Measurements from ENCODE around the gene PLD4. TPM values are rescaled to one million over a fixed set of nuclear protein-coding genes. Genes with fewer than 3 reads are reported as not detected.
"Not testable (repeated sequence)": the region's sequence is repeated elsewhere in the genome, so short reads cannot be mapped to it uniquely, and the experiment has no call there.

Gene PLD4
- polyA plus RNA-seq, 1 experiment = 0.01 TPM

- no peak overlapping the region for H3K27ac ChIP-seq (ENCODE audit: low read depth, low read length)
- TF ChIP-seq, protein P1, sequence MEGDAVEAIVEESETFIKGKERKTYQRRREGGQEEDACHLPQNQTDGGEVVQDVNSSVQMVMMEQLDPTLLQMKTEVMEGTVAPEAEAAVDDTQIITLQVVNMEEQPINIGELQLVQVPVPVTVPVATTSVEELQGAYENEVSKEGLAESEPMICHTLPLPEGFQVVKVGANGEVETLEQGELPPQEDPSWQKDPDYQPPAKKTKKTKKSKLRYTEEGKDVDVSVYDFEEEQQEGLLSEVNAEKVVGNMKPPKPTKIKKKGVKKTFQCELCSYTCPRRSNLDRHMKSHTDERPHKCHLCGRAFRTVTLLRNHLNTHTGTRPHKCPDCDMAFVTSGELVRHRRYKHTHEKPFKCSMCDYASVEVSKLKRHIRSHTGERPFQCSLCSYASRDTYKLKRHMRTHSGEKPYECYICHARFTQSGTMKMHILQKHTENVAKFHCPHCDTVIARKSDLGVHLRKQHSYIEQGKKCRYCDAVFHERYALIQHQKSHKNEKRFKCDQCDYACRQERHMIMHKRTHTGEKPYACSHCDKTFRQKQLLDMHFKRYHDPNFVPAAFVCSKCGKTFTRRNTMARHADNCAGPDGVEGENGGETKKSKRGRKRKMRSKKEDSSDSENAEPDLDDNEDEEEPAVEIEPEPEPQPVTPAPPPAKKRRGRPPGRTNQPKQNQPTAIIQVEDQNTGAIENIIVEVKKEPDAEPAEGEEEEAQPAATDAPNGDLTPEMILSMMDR (IDR thresholded peaks at IDR 0.05; ENCODE audit: low read depth, low read length) = peak; percentile 37
- peaks cover 15% of the 10 kb centered on the region; the same call in 1 of the 2 replicates for H3K9me3 ChIP-seq (ENCODE audit: control insufficient read depth, insufficient read depth, low read length)
- no peak overlapping the region for H3K4me3 ChIP-seq (ENCODE audit: low read depth, low read length)
- DNase-seq (ENCODE audit: low read depth, low spot score) = no peak
- POLR2A ChIA-PET = interaction anchor here (0.6 kb wide), 1 partner anchor 104 kb away, joined by 7 read pairs; no protein-coding TSS in a partner anchor
- peaks cover 12% of the 10 kb centered on the region for H3K27me3 ChIP-seq (ENCODE audit: control insufficient read depth, insufficient read depth, low read length)
- CTCF ChIA-PET = interaction anchor here (1.1 kb wide), 4 partner anchors 29 to 44 kb away, joined by 3 to 9 read pairs (median 3); no protein-coding TSS in a partner anchor
Observed at GRCh38 chr14:104940526-104941150, 16.0 kb downstream of the PLD4 start.

DNA sequence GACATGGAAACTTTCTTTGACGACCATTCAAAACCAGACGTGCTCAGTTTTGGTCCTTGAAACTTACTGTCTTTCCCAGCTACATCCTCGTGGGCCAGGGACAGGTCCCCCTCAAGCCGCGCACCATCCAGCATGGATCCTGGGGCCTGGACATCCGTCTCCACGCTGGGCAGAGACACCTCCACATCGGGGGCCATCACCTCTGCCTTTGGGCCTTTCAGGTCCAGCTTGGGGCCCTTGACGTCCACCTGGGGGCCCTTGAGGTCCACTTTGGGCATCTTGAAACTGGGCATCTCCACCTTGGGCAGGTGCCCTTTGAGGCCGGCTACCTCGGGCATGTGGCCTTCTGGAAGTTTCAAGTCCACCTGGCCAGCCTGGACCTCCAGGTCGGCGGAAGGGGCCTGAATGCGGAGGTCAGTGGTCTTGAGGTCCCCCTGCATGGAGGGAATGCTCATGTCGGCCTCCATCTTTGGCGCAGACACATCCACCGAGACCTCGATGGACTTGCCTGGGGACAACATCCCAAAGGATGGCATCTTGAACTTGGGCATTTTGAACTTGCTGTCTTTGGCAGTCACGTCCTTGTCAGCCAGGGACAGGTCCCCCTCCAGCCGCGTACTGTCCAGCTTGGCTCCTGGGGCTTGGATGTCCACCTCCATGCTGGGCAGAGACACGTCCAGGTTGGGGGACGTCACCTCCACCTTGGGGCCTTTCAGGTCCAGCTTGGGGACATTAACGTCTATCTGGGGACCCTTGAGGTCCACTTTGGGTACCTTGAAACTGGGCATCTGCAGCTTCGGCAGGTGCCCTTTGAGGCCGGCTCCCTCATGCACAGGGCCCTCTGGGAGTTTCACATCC, 17.1 kb downstream of the PLD4 start:
- DNase-seq (ENCODE audit: low read depth, low spot score) = no peak
- Histone ChIP-seq H3K4me3 (ENCODE audit: low read depth, low read length) (no peak overlapping the region), H3K27ac (ENCODE audit: low read depth, low read length) (no peak overlapping the region), H3K27me3 (ENCODE audit: control insufficient read depth, insufficient read depth, low read length) (peaks cover 5% of the 10 kb centered on the region), H3K9me3 (ENCODE audit: control insufficient read depth, insufficient read depth, low read length) (peaks cover 15% of the 10 kb centered on the region; the same call in 1 of the 2 replicates)
- TF ChIP-seq, protein P1 (IDR thresholded peaks at IDR 0.05; ENCODE audit: low read depth, low read length) = no peak
- ChIA-PET POLR2A (no interaction called here), CTCF (interaction anchor here (1.1 kb wide), 4 partner anchors 28 to 45 kb away, joined by 3 to 9 read pairs (median 3); no protein-coding TSS in a partner anchor)

GRCh38 chr14:104942586-104942985, 17.9 kb downstream of the PLD4 start:
- H3K27me3 ChIP-seq (ENCODE audit: control insufficient read depth, insufficient read depth, low read length) = peaks cover 5% of the 10 kb centered on the region
- no peak overlapping the region for H3K4me3 ChIP-seq (ENCODE audit: low read depth, low read length)
- ChIA-PET CTCF (no interaction called here), POLR2A (no interaction called here)
- DNase-seq (ENCODE audit: low read depth, low spot score) = no peak
- TF ChIP-seq, protein P1 (IDR thresholded peaks at IDR 0.05; ENCODE audit: low read depth, low read length) = no peak
- no peak overlapping the region for H3K27ac ChIP-seq (ENCODE audit: low read depth, low read length)
- peaks cover 20% of the 10 kb centered on the region; the same call in 1 of the 2 replicates for H3K9me3 ChIP-seq (ENCODE audit: control insufficient read depth, insufficient read depth, low read length)

DNA sequence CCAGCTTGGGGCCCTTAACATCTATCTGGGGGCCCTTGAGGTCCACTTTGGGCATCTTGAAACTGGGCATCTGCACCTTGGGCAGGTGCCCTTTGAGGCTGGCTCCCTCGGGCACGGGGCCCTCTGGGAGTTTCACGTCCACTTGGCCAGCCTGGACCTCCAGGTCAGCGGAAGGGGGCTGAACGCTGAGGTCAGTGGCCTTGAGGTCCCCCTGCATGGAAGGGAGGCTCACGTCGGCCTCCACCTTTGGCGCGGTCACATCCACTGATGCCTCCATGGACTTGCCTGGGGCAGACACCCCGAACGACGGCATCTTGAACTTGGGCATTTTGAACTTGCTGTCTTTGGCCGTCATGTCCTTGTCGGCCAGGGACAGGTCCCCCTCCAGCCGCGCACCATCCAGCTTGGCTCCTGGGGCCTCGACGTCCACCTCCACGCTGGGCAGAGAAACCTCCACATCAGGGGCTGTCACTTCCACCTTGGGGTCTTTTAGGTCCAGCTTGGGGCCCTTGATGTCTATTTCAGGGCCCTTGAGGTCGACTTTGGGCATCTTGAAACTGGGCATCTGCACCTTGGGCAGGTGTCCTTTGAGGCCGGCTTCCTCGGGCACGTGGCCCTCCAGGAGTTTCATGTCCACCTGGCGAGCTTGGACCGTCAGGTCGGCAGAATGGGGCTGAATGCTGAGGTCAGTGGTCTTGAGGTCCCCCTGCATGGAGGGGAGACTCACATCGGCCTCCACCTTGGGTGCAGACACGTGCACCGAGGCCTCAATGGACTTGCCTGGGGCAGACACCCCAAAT, 18.7 kb downstream of the PLD4 start:
- peaks cover 20% of the 10 kb centered on the region; the same call in 1 of the 2 replicates for H3K9me3 ChIP-seq (ENCODE audit: control insufficient read depth, insufficient read depth, low read length)
- DNase-seq (ENCODE audit: low read depth, low spot score); POLR2A ChIA-PET: not testable (repeated sequence)

GRCh38 chr14:104944016-104944308, 19.3 kb downstream of the PLD4 start:
- CTCF ChIA-PET = not testable (repeated sequence)

More for the DNA sequence above, 18.7 kb downstream of the PLD4 start:
- CTCF ChIA-PET; H3K27me3 ChIP-seq (ENCODE audit: control insufficient read depth, insufficient read depth, low read length); H3K4me3 ChIP-seq (ENCODE audit: low read depth, low read length); H3K27ac ChIP-seq (ENCODE audit: low read depth, low read length): not testable (repeated sequence)

GRCh38 chr14:104944436-104945205, 19.9 kb downstream of the PLD4 start:
- DNase-seq (ENCODE audit: low read depth, low spot score); H3K27me3 ChIP-seq (ENCODE audit: control insufficient read depth, insufficient read depth, low read length); CTCF ChIA-PET; H3K4me3 ChIP-seq (ENCODE audit: low read depth, low read length); POLR2A ChIA-PET: not testable (repeated sequence)
- Histone ChIP-seq H3K27ac (ENCODE audit: low read depth, low read length) (peak overlapping the region; percentile 0), H3K9me3 (ENCODE audit: control insufficient read depth, insufficient read depth, low read length) (peaks cover 24% of the 10 kb centered on the region; the same call in 1 of the 2 replicates)

More at GRCh38 chr14:104944016-104944308, 19.3 kb downstream of the PLD4 start:
- H3K27ac ChIP-seq (ENCODE audit: low read depth, low read length); POLR2A ChIA-PET; H3K4me3 ChIP-seq (ENCODE audit: low read depth, low read length); H3K27me3 ChIP-seq (ENCODE audit: control insufficient read depth, insufficient read depth, low read length); DNase-seq (ENCODE audit: low read depth, low spot score): not testable (repeated sequence)
- H3K9me3 ChIP-seq (ENCODE audit: control insufficient read depth, insufficient read depth, low read length) = peaks cover 20% of the 10 kb centered on the region; the same call in 1 of the 2 replicates

- DNase-seq (ENCODE audit: low read depth, low spot score); H3K4me3 ChIP-seq (ENCODE audit: low read depth, low read length); H3K27me3 ChIP-seq (ENCODE audit: control insufficient read depth, insufficient read depth, low read length); CTCF ChIA-PET; POLR2A ChIA-PET: not testable (repeated sequence)
- peaks cover 30% of the 10 kb centered on the region; the same call in 1 of the 2 replicates for H3K9me3 ChIP-seq (ENCODE audit: control insufficient read depth, insufficient read depth, low read length)
- peak overlapping the region; percentile 0 for H3K27ac ChIP-seq (ENCODE audit: low read depth, low read length)
Observed at GRCh38 chr14:104945266-104945665, 20.6 kb downstream of the PLD4 start.
